HFF-Myc (cell line): ENCODE results near the gene NUDC.

ENCODE experiments used
- DNase-seq: peaks from one replicate; pipeline ENCODE4 v3.0.0-alpha.2; 2011; ENCODE audit warnings: low read depth; ENCODE audit errors: extremely low read depth
- H3K4me3 ChIP-seq: replicated peaks from 2 replicates; pipeline ENCODE4 v1.5.1; 2011; ENCODE audit warnings: low read depth, mild to moderate bottlenecking, control low read depth, low read length
- CTCF ChIP-seq: IDR thresholded peaks from 2 replicates; pipeline ENCODE4 v1.5.1; 2012; ENCODE audit warnings: mild to moderate bottlenecking, low read depth, low read length, control low read depth; ENCODE audit errors: missing control alignments

Gene NUDC

GRCh38 chr1:26888231-26888630 lies 33.3 kb upstream of the NUDC start:
- H3K4me3 ChIP-seq: no peak overlapping the region
- no peak for DNase-seq
- no peak for TF ChIP-seq CTCF

GRCh38 chr1:26889551-26890466 lies 31.7 kb upstream of the NUDC start, which contains the start of gene GPN2:
TSS of gene GPN2 (minus strand) at chr1:26890283. CDS start at chr1:26890096, 187 bp downstream.
- peak; percentile 38 for DNase-seq
- H3K4me3 ChIP-seq: peak within 1 kb of the TSS; percentile 95
- TF ChIP-seq CTCF: no peak

GRCh38 chr1:26890467-26890796 lies 31.1 kb upstream of the NUDC start:
- no peak for DNase-seq
- TF ChIP-seq CTCF: no peak
- H3K4me3 ChIP-seq: peak overlapping the region; percentile 95

DNA sequence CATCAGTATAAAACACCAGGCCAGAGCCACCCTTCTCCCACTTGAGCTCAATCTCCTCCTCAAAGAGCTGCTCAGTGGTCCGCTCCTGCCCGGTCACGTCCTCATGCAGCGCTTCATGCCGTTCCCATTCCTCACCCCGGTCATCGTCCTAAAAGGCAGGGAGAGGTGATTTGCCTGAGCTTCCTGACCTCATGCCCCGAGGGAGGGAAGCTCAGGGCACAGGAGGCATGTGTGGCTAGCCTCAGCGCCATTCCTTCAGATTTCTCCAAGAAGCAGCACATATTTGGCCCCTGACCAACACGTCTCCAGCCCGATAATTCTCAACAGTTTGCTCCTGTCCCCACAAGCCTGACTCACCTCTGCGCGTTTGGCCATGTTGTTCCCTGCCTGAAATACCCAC lies 27.3 kb upstream of the NUDC start:
- TF ChIP-seq CTCF: no peak
- no peak for DNase-seq

DNA sequence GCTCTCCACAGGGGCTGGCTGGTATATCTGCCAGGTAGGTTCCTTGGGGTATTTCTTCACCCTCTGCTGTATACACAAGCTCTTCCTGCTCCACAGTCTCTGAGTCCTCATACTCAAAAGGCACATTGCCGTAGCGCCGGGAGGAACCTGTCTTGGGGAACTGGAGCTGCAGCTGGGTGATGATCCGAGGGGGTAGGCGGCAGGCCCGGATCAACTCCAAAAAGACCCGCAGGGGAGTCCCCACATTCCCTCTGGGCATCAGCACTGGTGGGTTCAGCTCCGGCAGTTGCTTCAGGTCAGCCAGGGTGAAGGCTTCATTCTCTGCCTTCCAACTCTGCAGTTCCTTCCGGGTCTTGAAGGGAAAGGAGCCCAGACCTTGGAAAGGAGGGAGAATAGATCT lies 24.2 kb upstream of the NUDC start:
- DNase-seq: no peak
- no peak for TF ChIP-seq CTCF
- no peak overlapping the region for H3K4me3 ChIP-seq

More for the DNA sequence above, 27.3 kb upstream of the NUDC start:
- no peak overlapping the region for H3K4me3 ChIP-seq

- no peak for TF ChIP-seq CTCF
- DNase-seq: peak; percentile 87
- H3K4me3 ChIP-seq: peak within 1 kb of the TSS; percentile 73
Measured at GRCh38 chr1:26900001-26900814, 21.3 kb upstream of the NUDC start, which contains the start of gene GPATCH3. TSS of gene GPATCH3 (minus strand) at chr1:26900467. CDS start at chr1:26900442, 25 bp downstream.
